Neural cell (in vitro differentiated cells): ENCODE results near the gene LUC7L. TPM values are rescaled to one million over a fixed set of nuclear protein-coding genes. Genes with fewer than 3 reads are reported as not detected.

Experiments
- H2AFZ ChIP-seq: fragments of 200-600, 300-800 bp; sonication (generic), shearing (Covaris generic); 2 replicates; pipeline ENCODE4 v1.6.0; 2014; ENCODE audit warnings: low read depth, mild to moderate bottlenecking, antibody characterized with exemption, low read length, moderate library complexity
- H3F3A ChIP-seq: fragments of 200-600 bp; shearing (Covaris generic); 2 replicates; pipeline ENCODE4 v1.6.1; 2016; ENCODE audit warnings: mild to moderate bottlenecking, moderate library complexity, mixed read lengths, antibody characterized with exemption, low read length; ENCODE audit not compliant: insufficient read depth, poor library complexity, severe bottlenecking
- H3K27ac ChIP-seq: fragments of 200-600, 300-800 bp; sonication (generic), shearing (Covaris generic); 2 replicates; pipeline ENCODE4 v1.5.1; 2014; ENCODE audit warnings: mild to moderate bottlenecking, low read length, moderate library complexity
- H3K27me3 ChIP-seq: fragments of 300-800, 200-600 bp; sonication (generic), shearing (Covaris generic); 2 replicates; pipeline ENCODE4 v1.6.0; 2014; ENCODE audit warnings: mild to moderate bottlenecking, low read depth, low read length, moderate library complexity; ENCODE audit not compliant: insufficient read depth
- H3K36me3 ChIP-seq: fragments of 300-800, 200-600 bp; sonication (generic), shearing (Covaris generic); 2 replicates; pipeline ENCODE4 v1.5.1; 2014; ENCODE audit warnings: mild to moderate bottlenecking, antibody characterized with exemption, low read length, moderate library complexity; ENCODE audit not compliant: insufficient read depth
- H3K4me2 ChIP-seq: fragments of 300-800, 200-600 bp; sonication (generic), shearing (Covaris generic); 2 replicates; pipeline ENCODE4 v1.6.0; 2014; ENCODE audit warnings: mild to moderate bottlenecking, low read length
- H3K4me3 ChIP-seq: fragments of 300-800, 200-600 bp; sonication (generic), shearing (Covaris generic); 2 replicates; pipeline ENCODE4 v1.5.1; 2014; ENCODE audit warnings: mild to moderate bottlenecking, low read length, moderate library complexity
- H3K79me2 ChIP-seq: fragments of 200-600 bp; shearing (Covaris generic); replicated peaks from 2 replicates; pipeline ENCODE4 v1.6.0; 2014; ENCODE audit warnings: mild to moderate bottlenecking, low read length, moderate library complexity; ENCODE audit not compliant: insufficient read depth
- H3K9ac ChIP-seq: fragments of 300-800, 200-600 bp; sonication (generic), shearing (Covaris generic); 2 replicates; pipeline ENCODE4 v1.6.1; 2016; ENCODE audit warnings: mild to moderate bottlenecking, low read length, mixed read lengths
- H3K9me2 ChIP-seq: fragments of 200-600 bp; shearing (Covaris generic); 2 replicates; pipeline ENCODE4 v1.6.1; 2016; ENCODE audit warnings: mild to moderate bottlenecking, low read length, mixed read lengths; ENCODE audit not compliant: insufficient read depth
- H3K9me3 ChIP-seq: fragments of 200-600, 300-800 bp; sonication (generic), shearing (Covaris generic); 2 replicates; pipeline ENCODE4 v1.6.1; 2016; ENCODE audit warnings: mild to moderate bottlenecking, mixed run types, low read length, moderate library complexity, mixed read lengths
- H4K20me1 ChIP-seq: fragments of 200-600 bp; shearing (Covaris generic); 2 replicates; pipeline ENCODE4 v1.6.1; 2016; ENCODE audit warnings: mild to moderate bottlenecking, mixed run types; ENCODE audit not compliant: insufficient read depth
- EP300 ChIP-seq: fragments of 450-650 bp; conservative IDR thresholded peaks from 2 replicates; pipeline ENCODE4 v1.6.1; 2014; ENCODE audit warnings: antibody characterized with exemption, mild to moderate bottlenecking, moderate library complexity; ENCODE audit not compliant: poor library complexity, severe bottlenecking
- EZH2 ChIP-seq: fragments of 200-600, 300-800 bp; shearing (Covaris generic), sonication (generic); IDR thresholded peaks from 2 replicates; pipeline ENCODE4 v1.6.1; 2014; ENCODE audit warnings: antibody characterized with exemption, low read length, borderline replicate concordance, mild to moderate bottlenecking; ENCODE audit not compliant: insufficient read depth, poor library complexity, severe bottlenecking
- MXI1 ChIP-seq: fragments of 450-650 bp; conservative IDR thresholded peaks from 2 replicates; pipeline ENCODE4 v1.6.1; 2014; ENCODE audit warnings: antibody characterized with exemption, mild to moderate bottlenecking; ENCODE audit not compliant: poor library complexity, severe bottlenecking
- POLR2AphosphoS5 ChIP-seq: IDR thresholded peaks from 2 replicates; pipeline ENCODE4 v1.6.1; 2012
- RAD21 ChIP-seq: fragments of 450-650 bp; conservative IDR thresholded peaks from 2 replicates; pipeline ENCODE4 v1.6.1; 2014; ENCODE audit warnings: antibody characterized with exemption, mild to moderate bottlenecking, moderate library complexity
- REST ChIP-seq: IDR thresholded peaks from 2 replicates; pipeline ENCODE4 v1.6.1; 2012; ENCODE audit warnings: borderline replicate concordance
- SMC3 ChIP-seq: fragments of 450-650 bp; conservative IDR thresholded peaks from 2 replicates; pipeline ENCODE4 v1.6.1; 2014; ENCODE audit warnings: antibody characterized with exemption, mild to moderate bottlenecking, moderate library complexity; ENCODE audit not compliant: poor library complexity
- TAF1 ChIP-seq: IDR thresholded peaks from 2 replicates; pipeline ENCODE4 v1.6.1; 2012; ENCODE audit warnings: low read depth
- polyA plus RNA-seq: library from polyadenylated mRNA; depleted of rRNA; stranded (reverse); fragments of >200 nt; gene quantifications from 2 replicates; pipeline ENCODE4 v1.2.3, GENCODE V29; 2014
- TF ChIP-seq, protein P1 (sequence below): fragments of 450-650 bp; IDR thresholded peaks from 2 replicates; pipeline ENCODE4 v1.5.1; 2014; ENCODE audit warnings: antibody characterized with exemption, mild to moderate bottlenecking, moderate library complexity; ENCODE audit not compliant: poor library complexity, severe bottlenecking

LUC7L gene
- polyA plus RNA-seq, 1 donor from 2014 or later, result 564 TPM

DNA sequence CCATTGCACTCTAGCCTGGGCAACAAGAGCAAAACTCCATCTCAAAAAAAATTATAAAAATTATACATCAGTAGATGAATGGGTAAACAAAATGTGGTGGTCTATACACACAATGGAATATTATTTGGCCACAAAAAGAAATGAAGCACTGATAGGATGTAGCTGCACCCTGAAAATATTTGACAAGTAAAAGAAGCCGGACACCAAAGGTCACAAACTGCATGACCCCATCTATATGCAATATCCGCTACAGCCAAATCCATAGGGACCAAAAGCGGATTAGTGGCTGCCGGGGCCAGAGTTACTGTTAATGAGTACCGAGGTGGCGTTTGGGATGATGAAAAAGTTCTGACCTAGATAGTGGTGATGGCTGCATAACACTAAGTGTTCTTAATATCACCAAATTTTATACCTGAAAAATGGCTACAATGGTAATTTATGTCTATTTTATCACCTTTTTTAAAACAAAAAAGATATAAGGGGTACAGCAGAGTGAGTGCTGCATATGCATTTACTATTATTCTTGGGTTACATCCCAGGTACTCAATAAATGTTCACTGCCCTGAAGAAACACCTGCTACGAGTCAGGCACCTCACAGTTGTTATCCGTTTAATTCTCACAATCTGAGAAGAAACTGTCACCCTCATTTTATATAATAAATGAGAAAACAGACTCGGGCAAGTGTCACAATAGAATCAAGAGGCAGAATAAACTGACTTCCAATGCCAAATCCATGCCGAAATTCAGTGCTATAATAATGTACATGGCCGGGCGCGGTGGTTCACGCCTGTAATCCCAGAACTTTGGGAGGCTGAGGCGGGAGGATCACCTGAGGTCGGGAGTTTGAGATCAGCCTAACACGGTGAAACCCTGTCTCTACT, 49.8 kb downstream of the LUC7L start:
- no peaks in the 10 kb centered on the region for H4K20me1 ChIP-seq
- H3F3A ChIP-seq, result no peaks in the 10 kb centered on the region
- no peaks in the 10 kb centered on the region for H3K79me2 ChIP-seq
- peaks cover 53% of the 10 kb centered on the region for H3K27me3 ChIP-seq
- peak overlapping the region; percentile 65 for H3K4me3 ChIP-seq
- no peak overlapping the region for H3K4me2 ChIP-seq
- no peak overlapping the region for H3K27ac ChIP-seq
- no peaks in the 10 kb centered on the region for H3K9me2 ChIP-seq
- no peak for TF ChIP-seq POLR2AphosphoS5
- TF ChIP-seq TAF1, result no peak
- no peak for TF ChIP-seq SMC3
- TF ChIP-seq, protein P1, sequence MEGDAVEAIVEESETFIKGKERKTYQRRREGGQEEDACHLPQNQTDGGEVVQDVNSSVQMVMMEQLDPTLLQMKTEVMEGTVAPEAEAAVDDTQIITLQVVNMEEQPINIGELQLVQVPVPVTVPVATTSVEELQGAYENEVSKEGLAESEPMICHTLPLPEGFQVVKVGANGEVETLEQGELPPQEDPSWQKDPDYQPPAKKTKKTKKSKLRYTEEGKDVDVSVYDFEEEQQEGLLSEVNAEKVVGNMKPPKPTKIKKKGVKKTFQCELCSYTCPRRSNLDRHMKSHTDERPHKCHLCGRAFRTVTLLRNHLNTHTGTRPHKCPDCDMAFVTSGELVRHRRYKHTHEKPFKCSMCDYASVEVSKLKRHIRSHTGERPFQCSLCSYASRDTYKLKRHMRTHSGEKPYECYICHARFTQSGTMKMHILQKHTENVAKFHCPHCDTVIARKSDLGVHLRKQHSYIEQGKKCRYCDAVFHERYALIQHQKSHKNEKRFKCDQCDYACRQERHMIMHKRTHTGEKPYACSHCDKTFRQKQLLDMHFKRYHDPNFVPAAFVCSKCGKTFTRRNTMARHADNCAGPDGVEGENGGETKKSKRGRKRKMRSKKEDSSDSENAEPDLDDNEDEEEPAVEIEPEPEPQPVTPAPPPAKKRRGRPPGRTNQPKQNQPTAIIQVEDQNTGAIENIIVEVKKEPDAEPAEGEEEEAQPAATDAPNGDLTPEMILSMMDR, result no peak
- no peak for TF ChIP-seq REST
- no peak for TF ChIP-seq EZH2
- TF ChIP-seq EP300, result no peak
- no peak for TF ChIP-seq MXI1
- no peak for TF ChIP-seq RAD21
- no peaks in the 10 kb centered on the region for H3K9me3 ChIP-seq
- no peaks in the 10 kb centered on the region for H3K36me3 ChIP-seq
- no peak overlapping the region for H2AFZ ChIP-seq
- H3K9ac ChIP-seq, result no peak overlapping the region

DNA sequence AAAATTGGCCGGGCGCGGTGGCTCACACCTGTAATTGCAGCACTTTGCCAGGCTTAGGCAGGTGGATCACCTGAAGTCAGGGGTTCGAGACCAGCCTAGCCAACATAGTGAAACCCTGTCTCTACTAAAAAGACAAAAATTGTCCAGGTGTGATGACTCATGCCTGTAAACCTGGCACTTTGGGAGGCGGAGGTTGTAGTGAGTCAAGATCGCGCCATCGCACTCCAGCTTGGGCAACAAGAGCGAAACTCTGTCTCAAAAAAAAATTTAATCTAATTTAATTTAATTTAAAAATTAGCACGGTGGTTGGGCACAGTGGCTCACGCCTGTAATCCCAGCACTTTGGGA, 50.6 kb downstream of the LUC7L start:
- H3K27ac ChIP-seq, result no peak overlapping the region
- TF ChIP-seq EZH2 (no peak), REST (no peak), RAD21 (no peak), MXI1 (no peak), POLR2AphosphoS5 (no peak), SMC3 (no peak), EP300 (no peak), TAF1 (no peak)
- TF ChIP-seq, protein P1, result no peak
- no peaks in the 10 kb centered on the region for H3K79me2 ChIP-seq
- no peaks in the 10 kb centered on the region for H3K36me3 ChIP-seq
- H3K4me2 ChIP-seq, result no peak overlapping the region
- no peaks in the 10 kb centered on the region for H4K20me1 ChIP-seq
- no peaks in the 10 kb centered on the region for H3K9me2 ChIP-seq
- H3K4me3 ChIP-seq, result no peak overlapping the region
- H3K9me3 ChIP-seq, result no peaks in the 10 kb centered on the region
- no peak overlapping the region for H3K9ac ChIP-seq
- H3F3A ChIP-seq, result no peaks in the 10 kb centered on the region
- H3K27me3 ChIP-seq, result peaks cover 58% of the 10 kb centered on the region
- H2AFZ ChIP-seq, result no peak overlapping the region
